ENCODE results near the gene SOX30. TPM values are rescaled to one million over a fixed set of nuclear protein-coding genes. Genes with fewer than 3 reads are reported as not detected.

SOX30 gene
- polyA plus RNA-seq, 3 donors: 0.33 to 0.55 (median 0.45) TPM

- no peak for DNase-seq (ENCODE audit: extremely low read depth in 1 of 11, low read depth in 9 of 11, low spot score in 4 of 11)
These were observed 38.6 kb downstream of the SOX30 start for GRCh38 chr5:157613385-157614245.

GRCh38 chr5:157612581-157612980, 39.7 kb downstream of the SOX30 start:
- no peak for DNase-seq (ENCODE audit: extremely low read depth in 1 of 11, low read depth in 9 of 11, low spot score in 4 of 11)

- DNase-seq (ENCODE audit: extremely low read depth in 1 of 11, low read depth in 9 of 11, low spot score in 4 of 11): peak in 2 of 11 donors; percentile 6 to 7
These were observed 40.4 kb downstream of the SOX30 start for GRCh38 chr5:157611571-157612476.

DNA sequence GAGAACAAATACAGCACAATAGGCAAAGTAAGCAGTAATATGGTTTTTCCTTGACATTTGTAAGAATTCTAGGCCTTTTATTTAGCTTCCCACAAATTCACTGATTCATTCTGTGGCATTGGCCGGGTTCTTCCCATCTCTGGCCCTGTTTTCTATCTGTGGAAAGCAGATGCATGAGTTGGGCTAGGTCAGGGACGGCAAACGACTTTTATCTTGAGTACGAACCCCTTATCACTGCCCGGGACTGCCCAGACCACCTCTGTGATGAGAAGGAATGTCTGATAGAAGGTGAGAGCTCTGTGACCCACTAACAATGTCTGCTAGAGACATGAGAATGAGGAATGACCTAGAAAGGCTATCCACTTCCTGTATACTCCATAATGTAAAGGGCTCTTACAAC, 41.2 kb downstream of the SOX30 start:
- DNase-seq (ENCODE audit: extremely low read depth in 1 of 11, low read depth in 9 of 11, low spot score in 4 of 11): no peak

- no peak for DNase-seq (ENCODE audit: extremely low read depth in 1 of 11, low read depth in 9 of 11, low spot score in 4 of 11)
These were observed 43.2 kb downstream of the SOX30 start for GRCh38 chr5:157608972-157609565.

DNA sequence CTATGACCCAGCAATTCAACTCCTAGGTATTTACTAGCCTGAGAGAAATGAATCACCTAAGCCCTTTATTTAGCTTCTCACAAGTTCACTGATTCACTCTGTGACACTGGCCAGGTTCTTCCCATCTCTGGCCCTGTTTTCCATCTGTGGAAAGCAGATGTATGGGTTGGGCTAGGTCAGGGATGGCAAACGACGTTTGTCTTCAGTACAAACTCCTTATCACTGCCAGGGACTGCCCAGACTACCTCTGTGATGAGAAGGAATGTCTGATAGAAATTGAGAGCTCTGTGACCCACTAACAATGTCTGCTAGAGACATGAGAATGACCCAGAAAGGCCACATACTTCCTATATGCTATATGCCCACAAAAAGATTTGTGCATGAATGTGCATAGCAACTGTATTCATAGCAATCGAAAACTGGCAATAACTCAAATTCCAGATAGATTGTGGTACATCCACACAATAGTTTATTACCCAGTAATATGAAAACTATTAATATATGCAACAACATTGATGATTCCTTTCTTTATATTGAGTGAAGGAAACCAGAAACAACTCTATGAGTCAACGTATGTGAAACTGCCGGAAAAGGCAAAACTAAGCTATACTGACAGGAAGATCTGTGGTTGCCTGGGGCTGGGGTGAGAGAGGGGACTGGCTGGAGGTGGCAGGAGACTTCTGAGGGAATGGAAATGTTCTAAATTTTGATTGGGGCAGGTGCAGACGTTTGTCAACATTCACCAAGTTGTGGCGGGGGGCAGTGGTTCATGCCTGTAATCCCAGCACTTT, 44.7 kb downstream of the SOX30 start:
- DNase-seq (ENCODE audit: extremely low read depth in 1 of 11, low read depth in 9 of 11, low spot score in 4 of 11): no peak

DNA sequence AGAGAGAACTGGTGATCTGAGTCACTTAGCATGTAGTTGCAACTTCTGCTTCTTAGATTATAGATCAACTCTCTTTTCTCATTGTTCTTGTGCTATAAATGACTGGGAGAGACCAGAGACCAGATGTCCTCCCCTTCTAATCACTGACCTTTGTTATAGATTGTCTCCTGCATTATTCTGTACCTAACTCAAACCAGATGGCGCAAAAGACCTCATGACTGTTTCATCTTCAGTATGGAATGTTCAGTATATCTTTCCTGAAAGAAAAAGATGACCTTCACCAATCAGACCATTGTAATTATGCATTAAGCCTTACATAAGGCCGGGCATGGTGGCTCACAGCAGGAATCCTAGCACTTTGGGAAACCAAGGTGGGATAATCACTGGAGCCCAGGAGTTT, 46.2 kb downstream of the SOX30 start:
- DNase-seq (ENCODE audit: extremely low read depth in 1 of 11, low read depth in 9 of 11, low spot score in 4 of 11): no peak

- DNase-seq (ENCODE audit: extremely low read depth in 1 of 11, low read depth in 9 of 11, low spot score in 4 of 11): no peak
These were observed 48.7 kb downstream of the SOX30 start for GRCh38 chr5:157603333-157604190.

GRCh38 chr5:157602505-157602904, 49.7 kb downstream of the SOX30 start:
- DNase-seq (ENCODE audit: extremely low read depth in 1 of 11, low read depth in 9 of 11, low spot score in 4 of 11): no peak

DNA sequence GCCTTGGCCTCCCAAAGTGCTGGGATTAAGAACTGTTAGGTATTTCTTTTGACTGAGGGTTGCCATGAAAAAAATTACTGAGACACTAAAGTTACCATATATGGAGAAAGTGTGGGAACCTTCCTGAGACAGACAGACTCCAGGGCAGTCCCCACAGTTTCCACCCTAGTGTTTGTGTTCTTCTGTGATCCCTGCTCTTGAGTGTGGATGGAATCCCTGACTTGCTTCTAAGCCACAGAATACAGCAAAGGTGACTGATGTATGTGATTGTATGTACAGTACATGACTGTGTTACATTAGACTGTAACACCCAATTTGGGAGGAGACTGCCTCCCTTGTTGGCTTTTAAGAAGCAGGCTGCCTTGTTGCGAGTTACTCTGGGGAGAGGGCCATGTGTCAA, 52.0 kb downstream of the SOX30 start:
- DNase-seq (ENCODE audit: extremely low read depth in 1 of 11, low read depth in 9 of 11, low spot score in 4 of 11): no peak

DNA sequence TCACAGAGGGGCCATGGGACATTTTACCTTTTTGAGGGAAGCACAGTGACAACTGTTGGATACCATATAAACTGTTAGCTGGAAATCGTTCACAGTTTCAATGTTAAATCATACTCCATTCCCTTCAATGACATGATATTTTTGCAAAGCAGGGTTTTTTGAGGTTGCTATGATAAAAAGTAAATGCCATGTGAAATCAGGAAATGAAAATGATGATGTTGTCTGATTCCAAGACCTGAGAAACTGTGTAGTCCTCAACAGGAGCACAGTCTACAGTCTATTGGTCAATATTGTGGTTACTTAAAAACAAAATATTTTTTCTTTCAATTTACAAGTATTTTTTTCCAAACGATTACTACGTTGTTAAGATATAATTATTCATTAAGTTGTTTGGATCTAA, 52.7 kb downstream of the SOX30 start:
- no peak for DNase-seq (ENCODE audit: extremely low read depth in 1 of 11, low read depth in 9 of 11, low spot score in 4 of 11)

- no peak for DNase-seq (ENCODE audit: extremely low read depth in 1 of 11, low read depth in 9 of 11, low spot score in 4 of 11)
These were observed 53.8 kb downstream of the SOX30 start for GRCh38 chr5:157598350-157598936.

DNA sequence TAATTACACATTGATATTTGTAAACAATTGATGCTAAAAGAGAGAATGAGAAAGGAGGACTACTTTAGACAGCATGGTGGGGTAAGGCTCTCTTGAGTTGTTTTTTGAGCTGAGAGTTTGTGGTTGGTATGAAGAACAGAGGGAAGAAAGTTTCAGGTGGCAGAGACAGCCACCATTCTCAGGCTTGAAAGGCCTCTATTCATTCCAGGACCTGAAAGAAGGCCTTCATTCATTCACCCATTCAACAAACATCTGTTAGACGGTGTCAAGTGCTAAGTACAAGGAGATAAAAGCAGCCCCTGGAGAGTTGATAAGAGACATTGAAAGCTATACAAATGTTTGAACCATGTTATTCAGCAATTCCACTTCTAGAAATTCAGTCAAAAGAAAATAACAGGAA, 55.0 kb downstream of the SOX30 start:
- DNase-seq (ENCODE audit: extremely low read depth in 1 of 11, low read depth in 9 of 11, low spot score in 4 of 11): no peak

DNA sequence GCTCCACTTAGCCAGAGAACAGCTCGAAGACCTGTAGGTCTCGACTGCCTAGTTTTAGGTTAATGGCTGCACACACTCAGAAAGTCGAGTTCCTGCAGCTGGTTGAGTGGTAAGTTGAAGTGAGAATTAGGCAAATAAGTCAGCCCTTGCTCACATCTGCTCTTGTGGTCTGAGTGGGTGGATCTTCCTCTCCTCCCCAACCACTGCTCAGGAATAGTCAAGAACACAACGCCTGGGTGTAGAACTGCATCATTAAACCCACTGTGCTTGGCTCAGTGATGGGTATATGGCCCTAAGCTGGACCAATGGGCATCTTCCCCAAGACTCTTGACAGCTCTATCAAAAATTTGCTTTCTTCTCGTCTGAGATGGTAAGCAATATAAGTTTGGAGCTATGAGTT, 55.8 kb downstream of the SOX30 start:
- no peak for DNase-seq (ENCODE audit: extremely low read depth in 1 of 11, low read depth in 9 of 11, low spot score in 4 of 11)

- DNase-seq (ENCODE audit: extremely low read depth in 1 of 11, low read depth in 9 of 11, low spot score in 4 of 11): no peak
These were observed 57.4 kb downstream of the SOX30 start for GRCh38 chr5:157594675-157595459.

- no peak for DNase-seq (ENCODE audit: extremely low read depth in 1 of 11, low read depth in 9 of 11, low spot score in 4 of 11)
These were observed 58.0 kb downstream of the SOX30 start for GRCh38 chr5:157594257-157594656.
